Peyer's patch (tissue), 4 donors: ENCODE results near the gene SKAP2. TPM values are rescaled to one million over a fixed set of nuclear protein-coding genes. Genes with fewer than 3 reads are reported as not detected.

Experiments used
- DNase-seq, 3 donors: peaks; one replicate each; pipeline ENCODE4 v3.0.0-alpha.2; 2017 to 2019
- H3K27ac ChIP-seq, 4 donors: fragments of 200-600 bp; sonication (generic); one replicate each; pipeline ENCODE4 v1.5.1; 2016 to 2019
- H3K27me3 ChIP-seq, 2 donors: fragments of 200-600 bp; sonication (generic); one replicate each; pipeline ENCODE4 v1.5.1; 2019
- H3K36me3 ChIP-seq, 3 donors: fragments of 200-600 bp; sonication (generic); one replicate each; pipeline ENCODE4 v1.5.1; 2016 to 2019
- H3K4me1 ChIP-seq, 4 donors: fragments of 200-600 bp; sonication (generic); one replicate each; pipeline ENCODE4 v1.5.1; 2016 to 2019
- H3K4me3 ChIP-seq, 4 donors: fragments of 200-600 bp; sonication (generic); 1 replicate in 3 of 4; 2 replicates in 1 of 4; pipeline ENCODE4 v1.5.1; 2016 to 2019; ENCODE audit warnings: mild to moderate bottlenecking in 1 of 4
- H3K9me3 ChIP-seq, 4 donors: fragments of 200-600 bp; sonication (generic); one replicate each; pipeline ENCODE4 v1.5.1; 2016 to 2019; ENCODE audit warnings: mild to moderate bottlenecking in 1 of 4
- CTCF ChIP-seq, 6 experiments: fragments of 450-650 bp in 4 of 6; fragments of 200-600 bp in 2 of 6; sonication (generic) in 1 of 6; IDR thresholded peaks; one replicate each; pipeline ENCODE4 v1.5.1; 2017 to 2019; ENCODE audit warnings: antibody characterized with exemption in 6 of 6, mild to moderate bottlenecking in 3 of 6, moderate library complexity in 1 of 6
- POLR2A ChIP-seq, 2 donors: fragments of 450-650 bp; IDR thresholded peaks; one replicate each; pipeline ENCODE4 v1.5.1; 2017; ENCODE audit warnings: antibody characterized with exemption in 2 of 2, mild to moderate bottlenecking in 2 of 2, moderate library complexity in 2 of 2
- total RNA-seq, 4 donors: library from RNA; depleted of rRNA; stranded (reverse); fragments of >200 nt; gene quantifications; one replicate each; pipeline ENCODE4 v1.1.0, GENCODE V29; 2016

The SKAP2 gene
- total RNA-seq, 4 donors from 2014 or later = 32.2 to 101 (median 37.9) TPM

GRCh38 chr7:26899519-26899918 lies 35.1 kb upstream of the SKAP2 start:
- TF ChIP-seq CTCF (IDR thresholded peaks at IDR 0.05) (no peak), POLR2A (IDR thresholded peaks at IDR 0.05) (no peak)
- DNase-seq = no peak
- Histone ChIP-seq H3K27ac (no peak overlapping the region), H3K36me3 (no peaks in the 10 kb centered on the region), H3K9me3 (no peaks in the 10 kb centered on the region), H3K27me3 (no peaks in the 10 kb centered on the region), H3K4me1 (no peaks in the 10 kb centered on the region), H3K4me3 (no peak overlapping the region)

GRCh38 chr7:26898891-26899290 lies 34.5 kb upstream of the SKAP2 start:
- Histone ChIP-seq H3K4me1 (no peaks in the 10 kb centered on the region), H3K36me3 (no peaks in the 10 kb centered on the region)

GRCh38 chr7:26897928-26898327 lies 33.5 kb upstream of the SKAP2 start:
- H3K4me3 ChIP-seq = no peak overlapping the region
- H3K36me3 ChIP-seq = no peaks in the 10 kb centered on the region
- no peak for TF ChIP-seq CTCF (IDR thresholded peaks at IDR 0.05)
- no peak for TF ChIP-seq POLR2A (IDR thresholded peaks at IDR 0.05)
- H3K27me3 ChIP-seq = no peaks in the 10 kb centered on the region
- H3K27ac ChIP-seq = no peak overlapping the region
- no peaks in the 10 kb centered on the region for H3K9me3 ChIP-seq
- DNase-seq = no peak
- H3K4me1 ChIP-seq = no peaks in the 10 kb centered on the region

More at GRCh38 chr7:26898891-26899290, 34.5 kb upstream of the SKAP2 start:
- no peaks in the 10 kb centered on the region for H3K9me3 ChIP-seq
- H3K4me3 ChIP-seq = no peak overlapping the region
- no peak for TF ChIP-seq POLR2A (IDR thresholded peaks at IDR 0.05)
- no peak for TF ChIP-seq CTCF (IDR thresholded peaks at IDR 0.05)
- H3K27me3 ChIP-seq = no peaks in the 10 kb centered on the region
- DNase-seq = no peak
- no peak overlapping the region for H3K27ac ChIP-seq

GRCh38 chr7:26891400-26892350 lies 27.3 kb upstream of the SKAP2 start:
- DNase-seq = no peak
- Histone ChIP-seq H3K27ac (no peak overlapping the region), H3K4me3 (no peak overlapping the region), H3K4me1 (no peaks in the 10 kb centered on the region), H3K9me3 (no peaks in the 10 kb centered on the region), H3K36me3 (no peaks in the 10 kb centered on the region), H3K27me3 (no peaks in the 10 kb centered on the region)
- TF ChIP-seq CTCF (IDR thresholded peaks at IDR 0.05) = no peak
- TF ChIP-seq POLR2A (IDR thresholded peaks at IDR 0.05) = no peak

- Histone ChIP-seq H3K4me1 (no peaks in the 10 kb centered on the region), H3K36me3 (no peaks in the 10 kb centered on the region), H3K4me3 (no peak overlapping the region), H3K27ac (no peak overlapping the region), H3K9me3 (no peaks in the 10 kb centered on the region), H3K27me3 (no peaks in the 10 kb centered on the region)
- DNase-seq = no peak
- TF ChIP-seq CTCF (IDR thresholded peaks at IDR 0.05) (no peak), POLR2A (IDR thresholded peaks at IDR 0.05) (no peak)
Measured at GRCh38 chr7:26880852-26881251, 16.5 kb upstream of the SKAP2 start.
